ENCODE data around the gene CCDC187.

GRCh38 chr9:136247551-136247916 is 56.4 kb downstream of the CCDC187 start:
- TF ChIP-seq CTCF (conservative IDR thresholded peaks at IDR 0.05; ENCODE audit: low read depth, low read length) (no peak), EZH2 (IDR thresholded peaks at IDR 0.05; ENCODE audit: borderline replicate concordance, low read depth, low read length, poor library complexity, severe bottlenecking) (no peak)
